GM19452 (cell line): ENCODE measurements around the gene EGFL8.
A peak's percentile ranks its signal among the peaks of the same experiment; 100 is the strongest.
"Not testable (repeated sequence)": the region's sequence is repeated elsewhere in the genome, so short reads cannot be mapped to it uniquely, and the experiment has no call there.

Source experiments
- ATAC-seq: cut with Tn5 transposase; IDR thresholded peaks from one replicate; pipeline ENCODE4 v1.9.1; 2021; ENCODE audit not compliant: unreplicated experiment

EGFL8 gene

DNA sequence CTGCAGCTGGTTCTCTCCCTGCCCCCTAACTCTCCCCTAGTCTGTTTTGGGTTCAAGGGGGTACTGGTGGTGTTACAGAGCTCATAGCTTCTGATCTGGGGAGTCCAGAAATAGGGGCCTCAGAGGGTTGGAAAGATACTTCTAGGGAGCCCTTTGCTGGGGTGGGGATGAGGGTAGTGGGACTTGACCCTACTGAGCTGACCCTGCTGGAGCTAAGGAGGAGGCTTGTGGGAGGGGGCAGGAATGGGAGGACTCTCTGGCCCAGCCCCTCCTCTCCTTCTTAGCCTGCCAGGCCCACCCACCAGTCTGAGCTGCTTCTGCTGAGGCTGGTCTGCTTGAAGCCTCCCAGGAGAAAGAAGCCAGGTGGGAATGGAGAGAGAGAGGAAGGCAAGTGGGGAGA, at the start of gene EGFL8:
Gene EGFL8, plus strand, starts transcription at position 301 of the 400 bp plus-strand sequence. CDS start 1,571 bp downstream, outside the sequence.
- no peak for ATAC-seq

DNA sequence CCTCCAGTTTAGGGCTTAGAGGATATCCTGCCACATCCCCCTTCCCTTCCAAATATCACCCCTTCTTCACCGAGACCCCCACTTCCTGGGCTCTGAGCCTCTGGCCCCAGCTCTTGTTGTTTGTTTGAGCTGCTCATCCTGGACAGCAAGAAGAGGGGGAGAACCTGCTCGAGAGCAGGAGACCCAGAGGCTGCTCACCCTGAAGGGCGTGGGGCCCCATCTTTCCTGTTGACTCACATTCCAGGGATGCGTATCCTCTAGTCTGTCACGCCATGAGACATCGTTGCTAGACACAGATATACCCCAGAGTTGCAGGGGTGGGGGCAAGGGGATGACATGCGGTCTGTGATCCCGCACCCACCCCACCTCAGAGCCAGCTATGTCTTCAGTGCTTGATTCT, 49.6 kb upstream of the EGFL8 start:
- ATAC-seq = no peak

DNA sequence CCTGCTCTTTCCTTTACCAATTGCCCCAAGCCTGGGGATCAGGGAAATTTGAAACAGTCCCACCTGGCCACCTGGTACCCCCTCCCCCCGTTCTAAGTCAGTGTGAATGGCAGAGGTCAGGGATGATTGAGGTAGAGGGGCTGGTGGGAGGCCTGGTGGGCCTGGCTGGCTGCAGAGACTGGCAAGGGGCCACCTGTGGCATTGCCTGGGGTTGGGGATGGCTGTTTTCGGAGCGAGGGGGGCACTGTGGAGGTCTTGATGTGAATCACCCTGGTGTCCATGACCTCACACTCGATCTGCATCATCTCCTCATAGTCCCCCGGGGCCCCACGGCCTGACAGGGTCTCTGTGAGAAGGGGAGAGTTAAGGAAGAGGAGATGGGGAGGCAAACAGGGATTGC, 48.8 kb upstream of the EGFL8 start:
- ATAC-seq = no peak

DNA sequence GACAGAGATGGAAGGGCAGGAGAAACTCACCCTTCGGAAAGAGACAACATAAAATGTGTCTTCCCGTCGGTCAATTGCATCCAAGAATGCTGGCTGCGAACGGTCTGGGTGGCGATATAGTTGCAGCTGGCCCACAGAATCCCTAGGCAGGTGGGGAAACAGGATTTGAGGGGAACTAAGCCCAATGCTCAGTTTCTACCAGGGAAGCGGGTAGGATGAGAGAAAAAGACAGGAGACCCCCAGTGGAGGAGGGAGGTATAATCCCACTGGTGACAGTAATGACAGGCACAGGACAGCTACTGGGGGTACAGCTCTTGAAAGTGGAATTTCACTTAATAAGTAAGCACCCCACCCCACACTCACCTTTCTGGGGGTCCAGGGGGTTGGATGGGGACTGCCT, 47.7 kb upstream of the EGFL8 start:
- ATAC-seq = no peak

DNA sequence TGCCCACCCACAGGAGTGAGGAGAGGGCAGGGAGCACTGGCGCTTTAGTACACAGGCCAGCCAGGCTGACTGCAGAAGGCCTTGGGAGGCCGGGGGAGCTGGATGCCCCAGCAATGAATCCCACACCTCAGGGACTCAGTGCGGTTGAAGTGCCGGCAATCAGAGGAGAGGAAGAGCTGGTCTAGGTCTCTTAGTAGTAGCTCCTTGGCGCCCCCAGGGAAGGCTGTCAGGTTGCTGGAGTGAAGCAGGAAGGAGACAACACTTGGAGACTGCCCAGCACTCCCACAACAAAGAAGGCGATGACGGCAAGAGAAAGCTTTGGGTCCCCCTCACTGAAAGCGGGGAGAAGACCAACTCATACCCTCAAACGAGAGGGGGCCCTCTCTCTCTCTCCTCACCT, 46.9 kb upstream of the EGFL8 start:
- ATAC-seq = no peak

DNA sequence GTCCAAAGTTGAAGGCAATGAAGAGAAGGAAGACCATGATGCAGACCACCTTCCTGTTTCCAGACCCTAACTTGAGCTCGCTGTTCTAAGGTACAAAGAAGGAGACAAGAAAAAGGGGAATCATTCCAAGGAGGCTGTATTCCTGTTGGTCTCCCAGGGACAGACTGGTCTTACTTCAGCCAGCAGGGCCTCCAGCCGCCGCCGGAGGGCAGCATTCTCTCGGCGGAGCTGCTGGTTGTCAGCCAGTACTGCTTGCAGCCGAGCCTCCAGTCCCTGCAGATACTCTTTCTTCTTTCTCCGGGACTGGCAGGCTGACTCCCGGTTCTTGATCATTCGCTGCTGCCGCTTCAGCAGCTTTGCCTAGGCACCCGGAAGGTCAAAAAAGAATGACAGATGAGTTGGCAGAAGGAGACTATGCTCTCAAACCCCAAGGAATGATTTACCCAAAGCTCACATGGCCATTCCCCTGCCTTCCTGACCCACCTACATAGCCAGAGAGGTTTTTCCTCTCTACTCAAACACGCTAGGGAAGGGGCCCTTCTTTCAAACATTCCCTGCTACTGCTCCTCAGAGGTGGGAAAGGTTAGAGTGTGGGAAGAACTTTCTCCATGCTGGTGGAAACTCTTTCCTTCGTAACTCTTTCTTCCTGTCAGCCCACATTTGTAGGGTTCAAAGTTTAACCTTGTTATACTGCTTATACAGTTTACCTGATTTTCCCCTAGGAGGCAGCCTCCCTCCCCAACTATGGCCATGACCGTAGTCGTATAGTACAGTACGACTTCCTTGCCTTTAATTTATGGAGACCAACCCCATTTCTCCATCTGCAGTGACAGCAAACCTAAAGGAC, 45.4 kb upstream of the EGFL8 start:
- no peak for ATAC-seq

DNA sequence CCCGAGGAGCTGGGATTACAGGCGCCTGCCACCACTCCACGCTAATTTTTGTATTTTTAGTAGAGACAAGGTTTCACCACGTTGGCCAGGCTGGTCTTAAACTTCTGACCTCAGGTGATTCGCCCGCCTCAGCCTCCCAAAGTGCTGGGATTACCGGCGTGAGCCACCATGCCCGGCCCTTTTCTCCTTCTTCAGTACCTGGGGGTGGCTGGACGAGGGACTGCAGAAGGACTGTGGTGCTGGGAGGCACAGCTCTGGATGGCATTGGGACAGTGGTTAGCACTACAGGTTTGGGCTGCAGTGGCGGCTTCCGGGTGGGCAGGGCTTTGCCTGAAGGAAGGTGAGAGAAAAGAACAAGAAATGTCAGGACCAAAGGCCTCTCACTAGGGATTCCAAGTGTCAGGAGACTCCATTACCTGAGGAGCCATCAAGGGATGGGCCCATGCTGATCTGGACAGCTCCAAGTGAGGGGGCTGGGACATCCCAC, 43.8 kb upstream of the EGFL8 start:
- no peak for ATAC-seq

DNA sequence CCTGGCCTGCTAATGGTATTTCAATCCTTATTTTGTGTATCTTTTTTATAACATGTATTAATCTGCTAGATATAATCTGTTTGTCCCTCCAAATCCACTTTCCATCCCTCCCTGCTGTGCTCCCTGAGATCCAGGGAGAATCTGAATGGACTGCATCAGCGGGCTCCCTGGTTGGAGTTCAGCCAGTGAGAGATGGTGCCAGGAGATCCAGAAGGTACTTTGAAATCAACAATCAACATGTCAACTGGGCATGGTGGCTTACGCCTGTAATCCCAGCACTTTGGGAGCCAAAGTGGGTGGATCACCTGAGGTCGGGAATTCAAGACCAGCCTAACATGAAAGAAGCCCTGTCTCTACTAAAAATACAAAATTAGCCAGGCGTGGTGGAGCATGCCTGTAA, 40.7 kb upstream of the EGFL8 start:
- ATAC-seq = no peak

DNA sequence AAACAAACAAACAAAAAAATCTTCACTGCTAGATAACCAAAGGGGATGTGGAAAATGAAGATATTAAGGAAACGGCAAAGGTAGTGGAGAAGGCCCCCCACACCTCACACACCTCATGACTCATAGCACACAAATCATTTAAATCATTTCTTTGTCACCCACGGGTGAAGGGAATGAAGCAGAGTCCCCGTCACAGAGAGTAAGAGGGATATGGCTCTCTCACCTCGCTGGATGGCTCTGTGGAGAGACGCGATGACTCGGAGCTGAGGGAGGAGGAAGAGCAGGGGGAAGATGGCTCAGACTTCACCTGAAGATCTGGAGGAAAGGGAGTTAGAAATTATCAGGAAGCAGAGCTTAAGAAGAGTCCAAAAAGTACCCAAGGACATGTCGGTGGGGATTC, 37.5 kb upstream of the EGFL8 start:
- ATAC-seq = no peak

DNA sequence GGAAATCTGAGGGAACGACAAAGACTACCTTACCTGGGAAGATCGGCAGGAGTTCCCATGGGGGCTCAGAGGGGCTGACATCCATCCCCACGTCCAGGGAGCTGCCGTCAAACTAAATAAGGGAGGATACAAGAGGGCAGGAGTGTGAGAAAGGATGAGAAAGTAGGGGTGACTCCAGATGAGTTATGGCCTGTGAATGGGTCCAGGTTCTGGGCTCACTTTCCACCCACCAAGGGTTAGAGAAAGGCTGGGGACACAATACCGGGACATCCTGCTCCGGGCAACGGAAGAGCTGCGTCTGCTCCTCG, 37.0 kb upstream of the EGFL8 start:
- no peak for ATAC-seq

DNA sequence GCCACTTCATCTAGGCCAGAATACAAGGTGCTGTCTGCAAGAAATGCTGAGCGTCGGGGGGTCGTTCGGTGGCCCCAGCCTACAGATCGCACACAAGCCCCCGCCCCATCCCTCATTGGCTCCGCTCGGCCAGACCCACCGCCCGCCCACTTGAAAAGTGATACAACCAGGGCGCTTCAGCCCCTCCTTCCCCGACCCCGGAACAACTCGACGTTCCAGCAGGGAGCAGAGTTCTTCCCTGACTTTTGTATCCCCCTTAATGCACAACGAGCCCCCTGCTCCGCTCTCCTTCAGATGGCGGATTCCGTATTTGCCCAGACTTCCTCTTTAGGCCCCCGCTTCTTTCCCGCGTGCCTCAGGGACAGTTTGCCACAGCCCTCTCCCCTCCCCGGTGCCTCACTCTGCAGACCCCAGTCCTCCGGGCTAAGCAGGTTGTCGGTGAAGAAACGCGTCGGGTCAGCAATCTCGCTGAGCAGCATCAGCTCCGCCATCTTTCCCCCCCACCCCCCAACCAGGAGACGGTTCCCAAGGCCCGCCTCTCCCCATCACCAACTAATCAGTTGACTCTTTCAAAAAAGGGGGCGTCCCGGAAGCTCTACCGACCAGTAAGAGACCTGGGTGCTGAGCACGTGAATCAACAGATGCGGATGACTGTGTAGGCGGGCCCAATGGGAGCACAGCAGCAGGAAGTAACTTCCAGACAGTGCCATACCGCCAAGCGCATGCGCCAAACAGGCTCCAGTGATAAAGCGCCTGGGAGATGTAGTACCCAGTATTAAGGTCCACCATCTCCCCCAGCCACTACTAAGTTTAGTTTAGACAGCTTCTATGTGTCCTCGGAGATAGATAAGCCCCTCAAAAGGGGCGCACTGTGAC, 36.4 kb upstream of the EGFL8 start, which contains the start of gene ATF6B:
Gene ATF6B, minus strand, starts transcription at position 530 of the 876 bp plus-strand sequence. Its CDS starts 39 bp downstream, at position 491.
- ATAC-seq = peak; percentile 86

DNA sequence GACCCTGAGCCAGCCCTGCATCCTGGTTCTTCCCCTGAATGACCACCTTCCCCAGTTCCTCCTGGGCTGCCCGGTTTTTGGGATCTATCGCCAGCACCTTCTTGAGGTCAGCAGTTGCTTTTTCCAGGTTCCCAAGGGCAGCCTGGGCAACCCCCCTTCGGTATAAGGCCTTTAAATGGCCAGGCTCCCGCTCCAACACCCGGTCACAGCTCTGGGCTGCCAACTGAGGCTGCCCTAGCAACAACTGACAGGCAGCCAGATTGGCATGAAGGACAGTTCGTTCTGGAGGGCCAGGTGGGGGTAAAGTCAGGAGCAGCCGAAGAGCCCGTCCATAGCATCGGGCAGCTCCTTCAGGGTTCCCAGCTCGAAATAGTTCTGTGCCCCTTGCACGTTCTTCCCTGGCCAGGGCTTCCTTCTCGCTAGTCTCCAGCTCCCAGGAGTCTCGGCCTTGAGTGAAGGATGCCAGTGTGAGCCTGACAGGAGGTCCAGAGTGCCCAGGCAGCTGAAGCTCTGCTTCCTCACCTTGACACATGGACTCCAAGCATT, 35.6 kb upstream of the EGFL8 start:
- ATAC-seq = no peak

DNA sequence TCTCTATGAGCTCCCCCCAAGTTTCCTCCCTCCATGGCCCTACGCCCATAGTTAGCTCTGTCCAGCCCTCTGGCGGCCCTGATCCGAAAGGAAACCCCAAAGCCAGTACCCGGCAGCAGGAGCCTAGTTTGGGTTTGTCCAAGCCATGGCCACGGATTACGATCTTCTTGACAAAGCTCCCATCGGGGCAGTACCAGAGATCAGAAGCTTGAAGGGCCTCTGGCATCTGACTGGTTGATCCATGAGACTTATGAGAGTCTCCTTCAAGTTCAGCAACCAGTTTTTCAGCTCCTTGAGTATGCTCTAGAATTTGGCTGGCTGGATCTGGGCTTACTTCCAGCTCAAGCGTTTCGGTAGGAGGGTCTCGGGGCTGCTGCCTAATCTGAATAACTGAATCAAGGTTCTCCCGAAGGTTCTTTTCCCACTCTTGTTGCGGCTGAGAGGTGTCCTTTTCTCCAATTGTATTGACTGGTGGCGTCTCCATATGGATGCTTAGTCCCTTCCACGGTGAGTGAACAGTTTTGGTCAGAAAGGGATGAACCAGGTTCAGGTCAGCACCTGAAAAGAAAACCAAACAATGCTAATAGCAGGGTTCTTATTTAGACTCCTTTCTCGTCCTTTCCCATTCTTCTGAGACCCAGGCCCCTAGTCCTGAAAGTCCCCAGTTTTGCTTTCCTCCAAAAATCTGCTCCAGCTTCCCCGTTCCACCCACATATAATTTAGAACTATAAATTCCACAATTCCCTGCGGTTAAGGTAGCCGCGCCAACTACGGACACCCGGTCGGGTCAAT, 34.9 kb upstream of the EGFL8 start:
- no peak for ATAC-seq

DNA sequence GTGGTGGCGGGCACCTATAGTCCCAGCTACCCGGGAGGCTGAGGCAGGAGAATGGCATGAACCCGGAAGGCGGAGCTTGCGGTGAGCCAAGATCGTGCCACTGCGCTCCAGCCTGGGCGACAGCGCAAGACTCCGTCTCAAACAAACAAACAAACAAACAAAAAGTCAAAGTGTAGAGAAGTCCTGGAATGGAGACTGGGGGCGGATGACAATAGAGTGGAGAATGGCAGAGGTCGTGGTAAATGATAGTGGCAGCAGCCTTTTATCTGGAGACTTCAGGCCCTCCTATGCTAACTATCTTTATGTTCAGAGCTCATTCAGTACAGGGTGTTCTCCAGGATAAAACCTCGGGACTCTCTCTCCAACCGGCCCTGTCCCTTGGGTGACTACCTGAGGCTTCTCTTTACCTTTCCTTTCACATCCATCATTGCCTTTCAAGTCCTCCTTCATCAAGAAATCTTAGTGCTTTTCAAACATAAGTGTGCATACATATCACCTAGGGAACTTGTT, 32.9 kb upstream of the EGFL8 start:
- ATAC-seq = no peak

DNA sequence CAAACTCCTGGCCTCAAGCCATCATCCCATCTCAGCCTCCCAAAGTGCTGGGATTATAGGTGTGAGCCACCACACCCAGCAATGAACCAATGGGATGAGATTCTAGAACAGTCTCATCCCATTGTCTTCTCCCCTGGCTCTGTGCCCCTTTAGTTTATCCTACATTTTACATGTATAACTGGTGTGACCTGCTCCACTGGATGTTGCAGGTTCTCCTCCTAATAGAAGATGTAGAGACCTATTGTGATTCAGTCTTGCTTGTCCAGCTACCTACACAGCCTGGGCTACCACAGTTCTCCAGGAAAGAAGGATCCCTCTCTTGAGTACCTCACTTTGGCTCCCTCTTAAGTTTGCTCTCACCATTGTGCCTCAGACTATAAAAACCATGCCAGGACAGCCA, 32.3 kb upstream of the EGFL8 start:
- no peak for ATAC-seq

DNA sequence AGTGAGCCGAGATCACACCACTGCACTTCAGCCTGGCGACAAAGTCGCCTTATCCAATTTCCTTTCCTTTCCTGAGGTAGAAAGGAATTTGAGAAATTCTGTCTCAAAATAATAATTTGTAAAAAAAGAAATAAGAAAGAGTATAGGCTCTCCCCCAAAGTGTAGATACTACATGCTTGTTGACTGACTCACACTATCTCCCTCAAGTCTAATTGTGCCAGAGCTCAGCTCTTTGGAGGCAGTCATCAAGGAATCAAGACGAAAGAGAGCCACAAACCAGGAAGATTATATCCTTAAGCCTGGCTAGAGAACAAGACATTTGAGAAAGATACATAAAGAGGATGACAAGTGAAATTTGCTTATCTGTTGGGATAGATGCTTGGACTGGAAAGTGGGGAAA, 30.6 kb upstream of the EGFL8 start:
- no peak for ATAC-seq

DNA sequence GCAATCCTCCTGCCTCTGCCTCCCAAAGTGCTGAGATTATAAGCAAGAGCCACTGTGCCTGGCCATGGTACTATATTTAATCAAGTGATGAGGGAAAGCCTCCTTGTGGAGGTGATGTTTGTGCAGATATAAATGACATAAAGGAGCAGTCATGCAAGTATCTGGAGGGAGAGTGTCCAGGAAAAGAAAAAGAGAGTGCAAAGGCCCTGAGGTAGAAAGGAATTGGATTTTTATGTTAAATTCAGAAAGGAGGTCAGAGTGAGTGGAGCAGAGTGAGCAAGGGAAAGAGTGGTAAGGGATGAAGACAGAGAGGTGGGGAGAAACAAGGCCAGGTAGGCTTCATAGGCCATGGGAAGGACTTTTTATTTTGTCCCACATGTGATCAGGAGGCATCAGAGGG, 26.9 kb upstream of the EGFL8 start:
- no peak for ATAC-seq

DNA sequence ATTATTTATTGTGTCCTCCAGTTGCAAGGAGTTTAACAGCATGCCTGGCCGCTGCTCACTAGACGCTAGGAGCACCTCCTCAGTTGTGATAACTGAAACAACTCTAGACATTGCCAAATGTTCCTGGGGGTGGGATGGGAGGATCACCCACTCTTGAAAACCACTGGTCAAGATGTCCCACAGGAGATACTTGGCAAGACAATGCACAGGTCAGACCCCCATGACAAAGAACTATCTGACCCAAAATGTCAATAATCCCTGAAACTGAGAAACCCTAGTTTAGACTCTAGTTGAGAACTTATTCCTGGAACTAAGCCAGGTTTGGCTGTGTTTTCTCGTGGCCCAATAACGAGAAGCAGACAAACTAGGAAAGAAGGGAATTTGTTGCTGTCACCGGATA, 24.8 kb upstream of the EGFL8 start:
- ATAC-seq = no peak

DNA sequence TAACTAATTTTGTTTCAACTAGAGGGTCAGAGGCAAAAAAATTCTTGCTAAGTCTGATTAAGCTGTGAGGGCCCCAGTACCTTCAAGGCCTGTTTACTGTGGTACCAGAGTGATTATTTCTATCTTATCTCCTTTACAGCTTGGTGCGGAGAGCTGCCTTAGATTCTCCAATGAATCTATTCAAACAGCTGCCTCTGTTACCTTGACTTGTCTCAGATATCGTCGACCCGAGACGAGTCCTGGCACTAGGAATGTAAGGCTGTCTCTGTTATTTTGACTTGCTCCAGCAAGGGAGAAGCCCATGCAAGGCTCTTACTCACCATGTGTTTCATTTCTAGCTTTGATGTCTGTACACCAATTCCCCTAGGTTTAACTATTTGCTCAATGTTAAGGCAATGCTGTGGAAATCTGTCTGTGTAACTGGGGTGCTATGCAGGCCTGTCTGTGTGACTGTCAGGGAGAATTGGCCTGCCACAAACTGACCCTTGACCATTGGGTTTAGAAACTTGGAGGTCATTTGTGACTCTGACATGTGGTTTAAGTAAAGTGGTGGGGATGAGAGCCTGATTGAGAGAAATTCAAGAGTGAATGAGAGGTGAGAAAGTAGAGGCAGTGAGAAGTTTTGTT, 23.9 kb upstream of the EGFL8 start:
- no peak for ATAC-seq

DNA sequence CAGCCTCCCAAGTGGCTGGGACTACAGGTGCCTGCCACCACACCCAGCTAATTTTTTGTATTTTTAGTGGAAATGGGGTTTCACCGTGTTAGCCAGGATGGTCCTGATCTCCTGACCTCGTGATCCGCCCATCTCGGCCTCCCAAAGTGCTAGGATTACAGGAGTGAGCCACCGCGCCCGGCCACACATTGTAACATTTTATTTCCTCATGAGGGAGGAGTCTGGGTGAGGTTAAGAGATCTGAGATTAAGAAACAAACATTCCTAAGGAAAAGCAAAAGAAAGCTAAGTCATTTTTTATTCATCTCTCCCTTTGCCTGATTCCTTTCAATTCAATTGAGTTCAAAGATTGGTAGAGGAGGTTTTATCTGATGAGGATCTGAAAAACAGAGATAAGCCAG, 20.2 kb upstream of the EGFL8 start:
- ATAC-seq = not testable (repeated sequence)
